IMR-90 (cell line): ENCODE measurements around the gene B3GAT2. TPM values are rescaled to one million over a fixed set of nuclear protein-coding genes. Genes with fewer than 3 reads are reported as not detected.
A peak's percentile ranks its signal among the peaks of the same experiment; 100 is the strongest.

Experiments
- ATAC-seq: fragments of 200-7000 bp; cut with Tn5 transposase; 2 replicates; pipeline ENCODE4 v1.9.1; 2020; ENCODE audit warnings: low read depth, mild to moderate bottlenecking, moderate library complexity
- BruUV-seq: library from RNA; stranded (reverse); fragments of 400-500 nt; replicated peaks from 2 replicates; lab custom pipeline; 2021; lab: Mats Ljungman, UMichigan
- CTCF ChIA-PET: fragments of 300-600 bp; formaldehyde crosslinking; extraction: SDS; loops from one replicate; lab custom pipeline; 2021; ENCODE audit warnings: antibody characterized with exemption; lab: Yijun Ruan, JAX
- POLR2A ChIA-PET: fragments of 300-600 bp; sonication (Branson Sonifier 250); formaldehyde crosslinking; loops from one replicate; lab custom pipeline; 2022; ENCODE audit warnings: antibody characterized with exemption; ENCODE audit not compliant: unreplicated experiment; lab: Charles Lee
- DNase-seq: peaks from one replicate; pipeline ENCODE4 v3.0.0; 2013
- H2AFZ ChIP-seq: replicated peaks from 2 replicates; pipeline ENCODE3; 2013; ENCODE audit warnings: low read length, mild to moderate bottlenecking; ENCODE audit not compliant: poor library complexity
- H2AK5ac ChIP-seq: 2 replicates; pipeline ENCODE4 v1.6.1; 2013; ENCODE audit warnings: low read depth, low read length, inconsistent platforms
- H2AK9ac ChIP-seq: replicated peaks from 2 replicates; pipeline ENCODE3; 2013; ENCODE audit warnings: mild to moderate bottlenecking, low read depth, low read length, moderate library complexity; ENCODE audit not compliant: poor library complexity
- H2BK120ac ChIP-seq: 2 replicates; pipeline ENCODE4 v1.6.1; 2013; ENCODE audit warnings: low read depth, low read length, inconsistent platforms
- H2BK15ac ChIP-seq: 3 replicates; pipeline ENCODE4 v1.6.1; 2013; ENCODE audit warnings: low read depth, low read length, inconsistent platforms
- H2BK20ac ChIP-seq: 2 replicates; pipeline ENCODE4 v1.6.1; 2013; ENCODE audit warnings: low read depth, mild to moderate bottlenecking, inconsistent platforms, low read length, moderate library complexity
- H2BK5ac ChIP-seq: 2 replicates; pipeline ENCODE4 v1.6.1; 2013; ENCODE audit warnings: mild to moderate bottlenecking, low read depth, low read length, inconsistent platforms; ENCODE audit not compliant: poor library complexity, severe bottlenecking
- H3K14ac ChIP-seq: replicated peaks from 2 replicates; pipeline ENCODE4 v1.6.1; 2013; ENCODE audit warnings: low read depth, low read length, inconsistent platforms
- H3K18ac ChIP-seq: 2 replicates; pipeline ENCODE4 v1.6.1; 2013; ENCODE audit warnings: low read depth, low read length, control low read depth
- H3K23ac ChIP-seq: 2 replicates; pipeline ENCODE4 v1.6.1; 2013; ENCODE audit warnings: low read depth, low read length, inconsistent platforms
- H3K27ac ChIP-seq: 2 replicates; pipeline ENCODE4 v1.5.1; 2013; ENCODE audit warnings: mild to moderate bottlenecking, control low read depth, low read length; ENCODE audit not compliant: insufficient read depth
- H3K27me3 ChIP-seq: 2 replicates; pipeline ENCODE4 v1.6.1; 2013; ENCODE audit warnings: low read length; ENCODE audit not compliant: control insufficient read depth, insufficient read depth
- H3K36me3 ChIP-seq: 2 replicates; pipeline ENCODE4 v1.6.1; 2013; ENCODE audit warnings: low read length, mixed read lengths; ENCODE audit not compliant: control insufficient read depth, insufficient read depth
- H3K4ac ChIP-seq: 2 replicates; pipeline ENCODE4 v1.6.1; 2013; ENCODE audit warnings: low read depth, low read length, inconsistent platforms
- H3K4me1 ChIP-seq: 2 replicates; pipeline ENCODE4 v1.6.1; 2013; ENCODE audit warnings: low read length, mixed read lengths; ENCODE audit not compliant: control insufficient read depth, insufficient read depth
- H3K4me2 ChIP-seq: 2 replicates; pipeline ENCODE4 v1.6.1; 2013; ENCODE audit warnings: low read depth, mild to moderate bottlenecking, control low read depth, low read length, moderate library complexity
- H3K4me3 ChIP-seq: 2 replicates; pipeline ENCODE4 v1.5.1; 2013; ENCODE audit warnings: low read depth, mild to moderate bottlenecking, control low read depth, low read length, moderate library complexity; ENCODE audit not compliant: insufficient read depth
- H3K56ac ChIP-seq: 2 replicates; pipeline ENCODE4 v1.6.1; 2013; ENCODE audit warnings: low read length, inconsistent platforms; ENCODE audit not compliant: insufficient read depth; ENCODE audit errors: extremely low read depth
- H3K79me1 ChIP-seq, 2 experiments: 2 replicates each; pipeline ENCODE4 v1.6.1; 2013; ENCODE audit warnings: low read length in 2 of 2, inconsistent platforms in 1 of 2, low read depth in 1 of 2
- H3K9ac ChIP-seq: 2 replicates; pipeline ENCODE4 v1.6.1; 2013; ENCODE audit warnings: low read depth, low read length, control low read depth
- H3K9me1 ChIP-seq: 2 replicates; pipeline ENCODE4 v1.6.1; 2013; ENCODE audit warnings: low read length, inconsistent platforms; ENCODE audit not compliant: insufficient read depth
- H3K9me3 ChIP-seq: 2 replicates; pipeline ENCODE4 v1.6.1; 2013; ENCODE audit warnings: low read length; ENCODE audit not compliant: control insufficient read depth, insufficient read depth
- H4K20me1 ChIP-seq: 2 replicates; pipeline ENCODE4 v1.6.1; 2013; ENCODE audit warnings: low read length, inconsistent platforms; ENCODE audit not compliant: insufficient read depth
- H4K5ac ChIP-seq: 2 replicates; pipeline ENCODE4 v1.6.1; 2013; ENCODE audit warnings: mild to moderate bottlenecking, low read depth, low read length, control low read depth
- H4K8ac ChIP-seq, 2 experiments: 2 replicates each; pipeline ENCODE4 v1.6.1; 2013; ENCODE audit warnings: low read depth in 2 of 2, low read length in 2 of 2, control low read depth in 1 of 2, inconsistent platforms in 1 of 2
- H4K91ac ChIP-seq: 2 replicates; pipeline ENCODE4 v1.6.1; 2013; ENCODE audit warnings: low read depth, low read length, inconsistent platforms; ENCODE audit not compliant: insufficient read depth
- FOS ChIP-seq: fragments of 150-350 bp; IDR thresholded peaks from 2 replicates; pipeline ENCODE4 v1.6.1; 2016; ENCODE audit warnings: low read depth, low read length
- NFE2L2 ChIP-seq: fragments of 150-350 bp; IDR thresholded peaks from 2 replicates; pipeline ENCODE4 v1.6.1; 2016; ENCODE audit warnings: low read depth, mild to moderate bottlenecking, low read length
- WGBS, 2 experiments: methylation state at CpG; one replicate each; pipeline versions ENCODE4 v1.1.5 to v1.1.7; 2013; ENCODE audit warnings: missing lambda C conversion rate in 2 of 2; ENCODE audit not compliant: insufficient read length in 1 of 2; ENCODE audit errors: extremely low coverage in 2 of 2; 5-methylcytosine and 5-hydroxymethylcytosine counted together
- dilution Hi-C: fragments of 300-500 bp; cut with HindIII; formaldehyde crosslinking; loops from one replicate; pipeline ENCODE4 v1.14.3; 2018; ENCODE audit warnings: low sequenced_read_pairs; ENCODE audit not compliant: unreplicated experiment
- in situ Hi-C: fragments of 300-500 bp; cut with MboI; formaldehyde crosslinking; loops from 3 replicates; pipeline ENCODE4 v1.14.3; 2019; ENCODE audit warnings: low sequenced_read_pairs, inconsistent platforms, mixed read lengths
- intact Hi-C: fragments of 100-400 bp; cut with micrococcal nuclease; formaldehyde crosslinking; loops from 2 replicates; pipeline ENCODE4 v1.10.0; 2022
- polyA plus RNA-seq, 3 experiments: library from polyadenylated mRNA; depleted of rRNA; stranded (reverse); fragments of >200 nt; gene quantifications; 2 replicates each; pipeline ENCODE4 v1.2.3, GENCODE V29; 2012; ENCODE audit warnings: low replicate concordance in 1 of 3
- total RNA-seq: library from RNA; depleted of rRNA; stranded (reverse); fragments of >200 nt; gene quantifications from 2 replicates; pipeline ENCODE4 v1.2.3, GENCODE V29; 2012

Gene B3GAT2
- total and polyA plus RNA-seq, 2 of the 4 experiments (the other 2 are of a cell fraction): 0.02 TPM; not detected in 1

DNA sequence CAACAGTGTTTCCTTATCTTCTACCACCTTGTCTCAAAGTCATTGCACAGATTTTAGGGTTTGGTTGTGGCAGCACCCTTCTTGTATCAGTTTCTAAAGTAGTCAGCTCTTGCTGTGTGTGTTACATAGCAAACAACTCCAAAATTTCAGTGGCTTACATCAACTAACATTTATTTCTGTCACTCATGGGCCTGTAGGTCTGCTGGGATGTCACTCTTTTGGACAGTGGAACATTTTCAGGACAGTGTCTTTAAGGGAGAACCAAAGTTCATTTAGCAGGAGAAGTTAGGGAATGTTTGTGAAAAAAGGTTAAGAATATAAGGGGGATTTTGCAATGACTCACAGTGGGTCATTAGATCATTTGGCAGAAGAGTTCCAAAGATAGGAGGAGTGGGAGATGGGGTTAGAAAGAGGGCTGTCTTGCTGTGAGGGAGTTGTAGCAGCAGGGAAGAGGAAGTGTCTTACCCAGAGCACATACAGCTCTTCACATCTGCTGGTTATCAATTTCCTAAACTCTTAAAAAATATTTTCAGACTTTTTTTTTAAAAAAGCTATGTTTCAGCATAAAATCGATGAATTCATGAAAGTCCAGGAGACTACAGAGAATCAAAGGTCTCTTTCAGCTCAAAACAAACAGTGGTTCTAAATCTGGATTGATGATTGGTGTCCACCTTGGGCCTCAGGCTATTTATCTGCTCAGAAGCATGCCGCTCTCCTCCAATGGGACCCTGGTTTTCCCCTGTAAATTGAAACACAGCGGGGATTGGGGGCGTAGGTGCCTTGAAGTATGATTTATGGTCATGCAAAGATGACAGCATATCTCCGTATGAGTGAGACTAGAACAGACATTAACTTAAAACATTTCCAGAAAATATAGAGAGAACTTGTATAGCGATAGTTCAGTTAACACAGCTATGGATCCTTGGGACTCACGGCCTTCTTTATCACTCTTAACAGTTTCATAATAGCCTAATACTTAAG is 117.3 kb downstream of the B3GAT2 start:
- in situ Hi-C loops: no loop called here
- ChIA-PET CTCF (no interaction called here), POLR2A (no interaction called here)
- H3K36me3 ChIP-seq: no peaks in the 10 kb centered on the region
- no peak overlapping the region for H2BK120ac ChIP-seq
- H2BK15ac ChIP-seq: no peak overlapping the region
- peaks cover 0 to 3% of the 10 kb centered on the region in 2 experiments; a peak in 3 of 4 replicates for H3K79me1 ChIP-seq
- H4K8ac ChIP-seq: no peak overlapping the region
- H2AK5ac ChIP-seq: no peak overlapping the region
- no peak overlapping the region for H3K9ac ChIP-seq
- H3K9me1 ChIP-seq: peaks cover 5% of the 10 kb centered on the region; the same call in 1 of the 2 replicates
- H3K4me2 ChIP-seq: no peak overlapping the region
- H3K23ac ChIP-seq: peak overlapping the region; percentile 32; the same call in 1 of the 2 replicates
- H3K27ac ChIP-seq: no peak overlapping the region
- H4K5ac ChIP-seq: no peak overlapping the region; the same call in 1 of the 2 replicates
- no TSS peak for BruUV-seq
- no peak overlapping the region for H3K4me3 ChIP-seq
- H3K4ac ChIP-seq: no peak overlapping the region
- H2BK5ac ChIP-seq: no peak overlapping the region
- intact Hi-C loops: no loop called here
- no peak overlapping the region for H2BK20ac ChIP-seq
- DNase-seq: peak; percentile 26
- ATAC-seq: no peak
- no peaks in the 10 kb centered on the region for H3K9me3 ChIP-seq
- peaks cover 5% of the 10 kb centered on the region for H3K4me1 ChIP-seq
- H3K18ac ChIP-seq: peak overlapping the region; percentile 55; the same call in 1 of the 2 replicates
- no peak overlapping the region for H2AFZ ChIP-seq
- no peak overlapping the region for H3K56ac ChIP-seq
- H4K20me1 ChIP-seq: no peaks in the 10 kb centered on the region
- dilution Hi-C loops: no loop called here
- peak; percentile 12; the same call in 1 of the 2 replicates for TF ChIP-seq FOS
- no peak for TF ChIP-seq NFE2L2
- peak overlapping the region; percentile 3 for H2AK9ac ChIP-seq
- WGBS, 2 experiments: no CpG with 5 or more reads among the region's 7 CpGs
- H3K27me3 ChIP-seq: no peaks in the 10 kb centered on the region
- H3K14ac ChIP-seq: no peak overlapping the region; the same call in 1 of the 2 replicates
- no peak overlapping the region for H4K91ac ChIP-seq
